ENCODE measurements around the gene DHFR2. TPM values are rescaled to one million over a fixed set of nuclear protein-coding genes. Genes with fewer than 3 reads are reported as not detected.
"Not testable (repeated sequence)": the region's sequence is repeated elsewhere in the genome, so short reads cannot be mapped to it uniquely, and the experiment has no call there.

The DHFR2 gene
- total RNA-seq, 1 donor from 2014 or later, result 7.9 TPM

GRCh38 chr3:94065819-94066480 is 3.2 kb upstream of the DHFR2 start:
- intact Hi-C loops (cut with micrococcal nuclease), result no loop called here

- intact Hi-C loops (cut with micrococcal nuclease), result no loop called here
These were observed 2.4 kb upstream of the DHFR2 start for GRCh38 chr3:94065122-94065521.

- intact Hi-C loops (cut with micrococcal nuclease), result no loop called here
These were observed 1.6 kb upstream of the DHFR2 start for GRCh38 chr3:94064243-94064860.

- intact Hi-C loops (cut with micrococcal nuclease), result loop anchor here (1.0 to 2.0 kb wide), 3 partner anchors 9 to 59 kb away; no protein-coding TSS in a partner anchor
These were observed 892 bp upstream of the DHFR2 start for GRCh38 chr3:94063496-94064119.

- intact Hi-C loops (cut with micrococcal nuclease), result no loop called here
These were observed 1.4 kb downstream of the DHFR2 start for GRCh38 chr3:94061297-94061696.

GRCh38 chr3:94050546-94050945 is 12.2 kb downstream of the DHFR2 start:
- intact Hi-C loops (cut with micrococcal nuclease), result no loop called here

GRCh38 chr3:94049267-94049666 is 13.4 kb downstream of the DHFR2 start:
- intact Hi-C loops (cut with micrococcal nuclease), result no loop called here

- intact Hi-C loops (cut with micrococcal nuclease), result no loop called here
These were observed 16.2 kb downstream of the DHFR2 start for GRCh38 chr3:94046533-94046932.

GRCh38 chr3:94044100-94044936 is 18.4 kb downstream of the DHFR2 start:
- intact Hi-C loops (cut with micrococcal nuclease), result not testable (repeated sequence)

GRCh38 chr3:94043285-94043684 is 19.4 kb downstream of the DHFR2 start:
- intact Hi-C loops (cut with micrococcal nuclease), result loop anchor here (2.0 kb wide), 1 partner anchor 32 kb away; no protein-coding TSS in a partner anchor

- intact Hi-C loops (cut with micrococcal nuclease), result loop anchor here (2.0 kb wide), 1 partner anchor 26 kb away; the partner anchor contains the start of genes DHFR2 and NSUN3
These were observed 25.7 kb downstream of the DHFR2 start for GRCh38 chr3:94036909-94037507.

- intact Hi-C loops (cut with micrococcal nuclease), result no loop called here
These were observed 34.5 kb downstream of the DHFR2 start, which contains the start of gene STX19 for GRCh38 chr3:94028093-94028837. TSS of gene STX19 (minus strand) at chr3:94028597. CDS start at chr3:94015269, 13,328 bp downstream.

- intact Hi-C loops (cut with micrococcal nuclease), result no loop called here
These were observed 36.1 kb downstream of the DHFR2 start for GRCh38 chr3:94026623-94027022.

GRCh38 chr3:94024385-94024784 is 38.3 kb downstream of the DHFR2 start:
- intact Hi-C loops (cut with micrococcal nuclease), result no loop called here

- intact Hi-C loops (cut with micrococcal nuclease), result no loop called here
These were observed 42.4 kb downstream of the DHFR2 start for GRCh38 chr3:94020293-94020692.

- intact Hi-C loops (cut with micrococcal nuclease), result no loop called here
These were observed 43.1 kb downstream of the DHFR2 start for GRCh38 chr3:94019659-94020058.

- intact Hi-C loops (cut with micrococcal nuclease), result no loop called here
These were observed 47.7 kb downstream of the DHFR2 start for GRCh38 chr3:94015025-94015424.

- intact Hi-C loops (cut with micrococcal nuclease), result no loop called here
These were observed 50.5 kb downstream of the DHFR2 start for GRCh38 chr3:94012185-94012584.

- intact Hi-C loops (cut with micrococcal nuclease), result loop anchor here (1.0 to 2.0 kb wide), 2 partner anchors 32 to 51 kb away; partner anchors contain the start of gene DHFR2
These were observed 51.4 kb downstream of the DHFR2 start for GRCh38 chr3:94011233-94011711.

- intact Hi-C loops (cut with micrococcal nuclease), result loop anchor here (2.0 kb wide), 1 partner anchor 33 kb away; no protein-coding TSS in a partner anchor
These were observed 53.1 kb downstream of the DHFR2 start for GRCh38 chr3:94009608-94010007.
